SK-N-SH (cell line): Measurements from ENCODE around the gene OR10A3. TPM values are rescaled to one million over a fixed set of nuclear protein-coding genes. Genes with fewer than 3 reads are reported as not detected.

Source experiments
- CTCF ChIA-PET: fragments of 300-600, 350-600 bp; formaldehyde crosslinking; extraction: SDS; loops from one replicate; lab custom pipeline; 2021; lab: Yijun Ruan, JAX
- POLR2A ChIA-PET: fragments of 350-600 bp; sonication (Branson Sonifier 250); formaldehyde crosslinking; extraction: SDS; loops from one replicate; lab custom pipeline; 2020; ENCODE audit warnings: antibody characterized with exemption, inconsistent platforms; lab: Yijun Ruan, JAX
- DNase-seq: peaks from one replicate; pipeline ENCODE4 v3.0.0; 2012
- H2AFZ ChIP-seq: fragments of 200-600 bp; sonication (generic); 2 replicates; pipeline ENCODE4 v1.8.1; 2016; ENCODE audit warnings: antibody characterized with exemption, mild to moderate bottlenecking, low read depth
- H3F3A ChIP-seq: fragments of 200-600 bp; sonication (generic); replicated peaks from 2 replicates; pipeline ENCODE3; 2016; ENCODE audit warnings: antibody characterized with exemption, mild to moderate bottlenecking; ENCODE audit not compliant: insufficient read depth
- H3K27ac ChIP-seq, 2 experiments: fragments of 200-500 bp in 1 of 2; fragments of 200-600 bp in 1 of 2; sonication (Bioruptor generic) in 1 of 2; sonication (generic), shearing (Covaris generic) in 1 of 2; 2 replicates each; pipeline versions ENCODE4 v1.5.1 to v1.6.1; 2014 to 2016; ENCODE audit warnings: low read depth in 2 of 2, inconsistent platforms in 1 of 2, low read length in 1 of 2, mild to moderate bottlenecking in 1 of 2, mixed read lengths in 1 of 2
- H3K27me3 ChIP-seq: fragments of 200-600 bp; sonication (generic), shearing (Covaris generic); 2 replicates; pipeline ENCODE4 v1.6.1; 2016; ENCODE audit warnings: mixed run types; ENCODE audit not compliant: insufficient read depth
- H3K36me3 ChIP-seq, 2 experiments: fragments of 200-500 bp in 1 of 2; fragments of 200-600 bp in 1 of 2; sonication (Bioruptor generic) in 1 of 2; sonication (generic) in 1 of 2; replicated peaks in 1 of 2; 2 replicates each; pipeline versions ENCODE3 to v1.5.1; 2014 to 2016; ENCODE audit warnings: low read length in 1 of 2, mild to moderate bottlenecking in 1 of 2; ENCODE audit not compliant: insufficient read depth in 2 of 2, control insufficient read depth in 1 of 2
- H3K4me1 ChIP-seq, 2 experiments: fragments of 200-500 bp in 1 of 2; fragments of 200-600 bp in 1 of 2; sonication (Bioruptor generic) in 1 of 2; sonication (generic), shearing (Covaris generic) in 1 of 2; 2 replicates each; pipeline versions ENCODE4 v1.5.1 to v1.6.1; 2014 to 2016; ENCODE audit warnings: low read depth in 1 of 2, low read length in 1 of 2, mixed run types in 1 of 2; ENCODE audit not compliant: insufficient read depth in 2 of 2, control insufficient read depth in 1 of 2
- H3K4me2 ChIP-seq: fragments of 200-600 bp; sonication (generic), shearing (Covaris generic); 2 replicates; pipeline ENCODE4 v1.6.1; 2017; ENCODE audit warnings: mixed run types
- H3K4me3 ChIP-seq, 2 experiments: fragments of 200-500 bp in 1 of 2; fragments of 200-600 bp in 1 of 2; sonication (Bioruptor generic) in 1 of 2; sonication (generic), shearing (Covaris generic) in 1 of 2; 2 replicates each; pipeline versions ENCODE4 v1.5.1 to v1.8.1; 2014 to 2016; ENCODE audit warnings: low read depth in 2 of 2, inconsistent platforms in 1 of 2, low read length in 1 of 2, mild to moderate bottlenecking in 1 of 2, mixed read lengths in 1 of 2, moderate library complexity in 1 of 2
- H3K79me2 ChIP-seq: fragments of 200-600 bp; sonication (generic); 2 replicates; pipeline ENCODE4 v1.8.1; 2017; ENCODE audit warnings: mild to moderate bottlenecking; ENCODE audit not compliant: insufficient read depth
- H3K9ac ChIP-seq: fragments of 200-600 bp; sonication (generic); 2 replicates; pipeline ENCODE4 v1.6.1; 2017; ENCODE audit warnings: mixed run types
- H3K9me2 ChIP-seq: fragments of 200-600 bp; sonication (generic); 2 replicates; pipeline ENCODE4 v1.6.1; 2017; ENCODE audit warnings: mixed run types
- H3K9me3 ChIP-seq: fragments of 200-600 bp; sonication (generic); 2 replicates; pipeline ENCODE4 v1.6.1; 2017; ENCODE audit warnings: mixed run types, mild to moderate bottlenecking, moderate library complexity
- H4K20me1 ChIP-seq: fragments of 200-600 bp; sonication (generic); 2 replicates; pipeline ENCODE4 v1.6.1; 2017; ENCODE audit warnings: mild to moderate bottlenecking, mixed run types; ENCODE audit not compliant: insufficient read depth
- EP300 ChIP-seq, 2 experiments: IDR thresholded peaks; 2 replicates each; pipeline versions ENCODE4 v1.4.0 to v1.6.1; 2012; ENCODE audit warnings: borderline replicate concordance in 1 of 2, low read depth in 1 of 2, low read length in 1 of 2
- EZH2phosphoT487 ChIP-seq: fragments of 200-600 bp; sonication (generic); IDR thresholded peaks from 2 replicates; pipeline ENCODE4 v1.6.1; 2017; ENCODE audit warnings: low read depth, mixed run types, mild to moderate bottlenecking, antibody characterized with exemption, moderate library complexity, borderline replicate concordance
- FOXJ3 ChIP-seq: sonication (generic); formaldehyde crosslinking; IDR thresholded peaks from 2 replicates; pipeline ENCODE4 v1.5.1; 2020; ENCODE audit warnings: mild to moderate bottlenecking, missing genetic modification reagents
- GABPA ChIP-seq: IDR thresholded peaks from 2 replicates; pipeline ENCODE4 v1.4.0; 2012; ENCODE audit warnings: low read depth, mild to moderate bottlenecking
- GATA2 ChIP-seq: sonication (generic); formaldehyde crosslinking; IDR thresholded peaks from 2 replicates; pipeline ENCODE4 v1.5.0; 2020; ENCODE audit warnings: mild to moderate bottlenecking, missing genetic modification reagents
- JUND ChIP-seq: IDR thresholded peaks from 2 replicates; pipeline ENCODE4 v1.4.0; 2012
- MEF2A ChIP-seq: IDR thresholded peaks from 2 replicates; pipeline ENCODE4 v1.4.0; 2012; ENCODE audit warnings: low read depth, borderline replicate concordance
- NRF1 ChIP-seq: IDR thresholded peaks from 2 replicates; pipeline ENCODE4 v1.6.1; 2012; ENCODE audit warnings: low read depth, mild to moderate bottlenecking, low read length
- SMC3 ChIP-seq: IDR thresholded peaks from 2 replicates; pipeline ENCODE4 v1.6.1; 2012; ENCODE audit warnings: low read depth, low read length, improper control_type of control experiment
- USF1 ChIP-seq: IDR thresholded peaks from 2 replicates; pipeline ENCODE4 v1.4.0; 2012; ENCODE audit warnings: low read depth, borderline replicate concordance
- USF2 ChIP-seq: fragments of 150-350 bp; IDR thresholded peaks from 2 replicates; pipeline ENCODE4 v1.6.1; 2017; ENCODE audit warnings: antibody characterized with exemption, low read length, low read depth, borderline replicate concordance
- YY1 ChIP-seq: IDR thresholded peaks from 2 replicates; pipeline ENCODE4 v1.4.0; 2012; ENCODE audit warnings: low read depth, mild to moderate bottlenecking
- WGBS: methylation state at CpG from one replicate; pipeline ENCODE4 v1.1.6; 2017; ENCODE audit warnings: low lambda C conversion rate; 5-methylcytosine and 5-hydroxymethylcytosine counted together
- polyA plus RNA-seq, 3 experiments: library from polyadenylated mRNA; depleted of rRNA; stranded (reverse); fragments of >200 nt; gene quantifications; 2 replicates each; pipeline ENCODE4 v1.2.3, GENCODE V29; 2012
- TF ChIP-seq, protein P1 (sequence below): IDR thresholded peaks from 2 replicates; pipeline ENCODE4 v1.4.0; 2012; ENCODE audit warnings: low read depth
- TF ChIP-seq, protein P2 (sequence below): fragments of 200-600 bp; sonication (generic); IDR thresholded peaks from 2 replicates; pipeline ENCODE4 v1.6.1; 2017; ENCODE audit warnings: antibody characterized with exemption, mild to moderate bottlenecking, moderate library complexity
- TF ChIP-seq, protein P3 (sequence below): IDR thresholded peaks from 2 replicates; pipeline ENCODE4; 2012

Gene OR10A3
- polyA plus RNA-seq, 1 of the 3 experiments (the other 2 are of a cell fraction), result not detected

DNA sequence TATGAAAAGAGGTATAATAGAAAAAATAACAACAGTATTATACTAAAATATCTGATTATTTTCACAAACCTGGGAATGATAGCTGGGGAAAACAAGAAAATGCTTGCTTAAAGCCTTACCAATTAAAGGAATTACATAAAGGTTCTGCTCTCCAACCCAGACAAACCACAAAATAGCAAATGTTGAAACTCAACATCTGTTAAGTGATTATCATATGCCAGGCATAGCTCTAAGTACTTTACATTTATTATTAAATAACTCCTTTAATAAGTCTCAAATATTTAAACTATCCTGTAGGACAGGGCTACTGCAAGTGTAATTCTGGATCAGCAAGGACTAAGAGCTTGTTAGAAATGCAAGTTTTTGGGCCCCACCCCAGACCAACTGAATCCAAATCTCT lies 30.5 kb downstream of the OR10A3 start:
- H3K27me3 ChIP-seq, result no peaks in the 10 kb centered on the region; the same call in 1 of the 2 replicates
- DNase-seq, result no peak
- H2AFZ ChIP-seq, result no peak overlapping the region
- H3F3A ChIP-seq, result no peaks in the 10 kb centered on the region
- H3K79me2 ChIP-seq, result no peaks in the 10 kb centered on the region
- no peaks in the 10 kb centered on the region for H3K36me3 ChIP-seq
- H3K4me2 ChIP-seq, result no peak overlapping the region
- H3K9ac ChIP-seq, result no peak overlapping the region
- TF ChIP-seq MEF2A (no peak), USF2 (no peak), EZH2phosphoT487 (no peak), USF1 (no peak), FOXJ3 (CRISPR knock-in tag) (no peak), JUND (no peak), GATA2 (CRISPR knock-in tag) (no peak), SMC3 (no peak), YY1 (no peak)
- TF ChIP-seq, protein P1, sequence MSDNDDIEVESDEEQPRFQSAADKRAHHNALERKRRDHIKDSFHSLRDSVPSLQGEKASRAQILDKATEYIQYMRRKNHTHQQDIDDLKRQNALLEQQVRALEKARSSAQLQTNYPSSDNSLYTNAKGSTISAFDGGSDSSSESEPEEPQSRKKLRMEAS, result no peak
- TF ChIP-seq, protein P2, sequence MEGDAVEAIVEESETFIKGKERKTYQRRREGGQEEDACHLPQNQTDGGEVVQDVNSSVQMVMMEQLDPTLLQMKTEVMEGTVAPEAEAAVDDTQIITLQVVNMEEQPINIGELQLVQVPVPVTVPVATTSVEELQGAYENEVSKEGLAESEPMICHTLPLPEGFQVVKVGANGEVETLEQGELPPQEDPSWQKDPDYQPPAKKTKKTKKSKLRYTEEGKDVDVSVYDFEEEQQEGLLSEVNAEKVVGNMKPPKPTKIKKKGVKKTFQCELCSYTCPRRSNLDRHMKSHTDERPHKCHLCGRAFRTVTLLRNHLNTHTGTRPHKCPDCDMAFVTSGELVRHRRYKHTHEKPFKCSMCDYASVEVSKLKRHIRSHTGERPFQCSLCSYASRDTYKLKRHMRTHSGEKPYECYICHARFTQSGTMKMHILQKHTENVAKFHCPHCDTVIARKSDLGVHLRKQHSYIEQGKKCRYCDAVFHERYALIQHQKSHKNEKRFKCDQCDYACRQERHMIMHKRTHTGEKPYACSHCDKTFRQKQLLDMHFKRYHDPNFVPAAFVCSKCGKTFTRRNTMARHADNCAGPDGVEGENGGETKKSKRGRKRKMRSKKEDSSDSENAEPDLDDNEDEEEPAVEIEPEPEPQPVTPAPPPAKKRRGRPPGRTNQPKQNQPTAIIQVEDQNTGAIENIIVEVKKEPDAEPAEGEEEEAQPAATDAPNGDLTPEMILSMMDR, result no peak
- TF ChIP-seq, protein P3, sequence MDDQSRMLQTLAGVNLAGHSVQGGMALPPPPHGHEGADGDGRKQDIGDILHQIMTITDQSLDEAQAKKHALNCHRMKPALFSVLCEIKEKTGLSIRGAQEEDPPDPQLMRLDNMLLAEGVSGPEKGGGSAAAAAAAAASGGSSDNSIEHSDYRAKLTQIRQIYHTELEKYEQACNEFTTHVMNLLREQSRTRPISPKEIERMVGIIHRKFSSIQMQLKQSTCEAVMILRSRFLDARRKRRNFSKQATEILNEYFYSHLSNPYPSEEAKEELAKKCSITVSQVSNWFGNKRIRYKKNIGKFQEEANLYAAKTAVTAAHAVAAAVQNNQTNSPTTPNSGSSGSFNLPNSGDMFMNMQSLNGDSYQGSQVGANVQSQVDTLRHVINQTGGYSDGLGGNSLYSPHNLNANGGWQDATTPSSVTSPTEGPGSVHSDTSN, result no peak
- no peaks in the 10 kb centered on the region; a peak in 1 of 4 replicates for H3K4me1 ChIP-seq
- CTCF ChIA-PET, result no interaction called here
- no peaks in the 10 kb centered on the region for H4K20me1 ChIP-seq
- no peak overlapping the region for H3K4me3 ChIP-seq
- H3K9me3 ChIP-seq, result no peaks in the 10 kb centered on the region
- POLR2A ChIA-PET, result no interaction called here
- H3K27ac ChIP-seq, result no peak overlapping the region
- no peaks in the 10 kb centered on the region for H3K9me2 ChIP-seq

DNA sequence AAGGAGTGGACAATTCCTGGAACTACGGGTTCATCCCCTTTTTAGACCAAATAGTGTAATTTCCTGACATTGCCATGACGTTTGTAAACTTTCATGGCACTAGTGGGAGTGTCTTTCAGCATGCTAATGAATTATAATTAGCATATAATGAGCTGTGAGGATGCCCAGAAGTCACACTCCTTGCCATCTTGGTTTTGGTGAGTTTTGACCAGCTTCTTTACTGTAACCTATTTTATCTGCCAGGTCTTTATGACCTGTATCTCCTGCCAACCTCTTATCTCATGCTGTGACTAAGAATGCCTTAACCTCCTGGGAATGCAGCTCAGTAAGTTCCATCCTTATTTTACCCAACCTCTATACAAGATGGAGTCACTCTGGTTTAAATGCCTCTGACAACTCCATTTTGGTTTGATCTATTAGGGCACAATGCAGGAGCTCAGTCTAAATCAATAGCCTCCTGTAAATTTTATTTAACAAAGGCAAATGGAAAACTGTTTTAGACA lies 31.2 kb downstream of the OR10A3 start:
- Histone ChIP-seq H3F3A (no peaks in the 10 kb centered on the region), H3K4me3 (no peak overlapping the region), H3K9me2 (no peaks in the 10 kb centered on the region), H3K36me3 (no peaks in the 10 kb centered on the region), H2AFZ (no peak overlapping the region), H4K20me1 (no peaks in the 10 kb centered on the region), H3K9me3 (no peaks in the 10 kb centered on the region), H3K27me3 (no peaks in the 10 kb centered on the region; the same call in 1 of the 2 replicates), H3K4me1 (no peaks in the 10 kb centered on the region; a peak in 2 of 4 replicates), H3K4me2 (no peak overlapping the region), H3K9ac (no peak overlapping the region), H3K79me2 (no peaks in the 10 kb centered on the region), H3K27ac (no peak overlapping the region)
- TF ChIP-seq NRF1, result no peak
- no peak for TF ChIP-seq GABPA
- no peak for TF ChIP-seq FOXJ3 (CRISPR knock-in tag)
- TF ChIP-seq SMC3, result no peak
- TF ChIP-seq EP300 (IDR thresholded peaks at IDR 0.05; ENCODE audit: borderline replicate concordance in 1 of 2, low read depth in 1 of 2, low read length in 1 of 2), result no peak
- TF ChIP-seq YY1, result no peak
- DNase-seq, result no peak
- ChIA-PET POLR2A (no interaction called here), CTCF (no interaction called here)
- 4% methylated on average over 2 of the region's 2 CpGs for WGBS
